Body of pancreas (tissue), 4 donors: ENCODE measurements around the gene CCDC146. TPM values are rescaled to one million over a fixed set of nuclear protein-coding genes. Genes with fewer than 3 reads are reported as not detected.

Experiments used
- ATAC-seq: fragments of 150-250 bp; one replicate; pipeline ENCODE4 v1.9.1; 2016
- DNase-seq, 4 donors: peaks; one replicate each; pipeline ENCODE4 v3.0.0-alpha.2; 2019
- H3K27ac ChIP-seq, 4 donors: fragments of 200-600 bp; sonication (generic); 1 replicate in 3 of 4; 2 replicates in 1 of 4; pipeline versions ENCODE4 v1.5.1 to v1.6.1; 2016 to 2019; ENCODE audit warnings: mild to moderate bottlenecking in 1 of 4, mixed read lengths in 1 of 4, moderate library complexity in 1 of 4
- H3K27me3 ChIP-seq, 2 donors: fragments of 200-600 bp; sonication (generic); one replicate each; pipeline ENCODE4 v1.6.0; 2016; ENCODE audit warnings: mild to moderate bottlenecking in 1 of 2
- H3K36me3 ChIP-seq, 2 donors: fragments of 200-600 bp; sonication (generic); replicated peaks in 1 of 2; 2 replicates each; pipeline ENCODE4 v1.5.1; 2016; ENCODE audit warnings: low read depth in 2 of 2; ENCODE audit not compliant: insufficient read depth in 1 of 2
- H3K4me1 ChIP-seq: fragments of 200-600 bp; sonication (generic); one replicate; pipeline ENCODE4 v1.6.0; 2016
- H3K4me3 ChIP-seq, 2 donors: fragments of 200-600 bp; sonication (generic); 1 replicate in 1 of 2; 2 replicates in 1 of 2; pipeline ENCODE4 v1.5.1; 2016 to 2019
- H3K9me3 ChIP-seq, 3 donors: fragments of 200-600 bp; sonication (generic); 1 replicate in 2 of 3; 2 replicates in 1 of 3; pipeline ENCODE4 v1.5.1; 2016
- CTCF ChIP-seq, 7 experiments: fragments of 450-650 bp in 4 of 7; fragments of 200-600 bp in 3 of 7; sonication (generic) in 3 of 7; IDR thresholded peaks; one replicate each; pipeline ENCODE4 v1.5.1; 2016 to 2019; ENCODE audit warnings: antibody characterized with exemption in 7 of 7
- POLR2A ChIP-seq, 3 donors: fragments of 450-650 bp; IDR thresholded peaks; one replicate each; pipeline ENCODE4 v1.6.1; 2016; ENCODE audit warnings: antibody characterized with exemption in 3 of 3, mild to moderate bottlenecking in 2 of 3
- WGBS, 2 donors: methylation state at CpG; one replicate each; pipeline ENCODE4 v1.1.5; 2017; 5-methylcytosine and 5-hydroxymethylcytosine counted together
- intact Hi-C: fragments of 100-400 bp; cut with DNase I; formaldehyde crosslinking; loops from one replicate; pipeline ENCODE4 v1.15.1; 2023
- total RNA-seq, 2 donors: library from RNA; depleted of rRNA; stranded (reverse); fragments of >200 nt; gene quantifications; one replicate each; pipeline ENCODE4 v1.1.0, GENCODE V29; 2016

CCDC146 gene
- total RNA-seq, 2 donors from 2014 or later = 3.3 to 7.5 TPM

- TF ChIP-seq CTCF (IDR thresholded peaks at IDR 0.05) = no peak
- 68% methylated on average over 2 of the region's 2 CpGs for WGBS, 2 donors
- ATAC-seq (no peak), DNase-seq (no peak)
- H3K27me3 ChIP-seq = no peaks in the 10 kb centered on the region
- intact Hi-C loops = no loop called here
- no peak overlapping the region for H3K27ac ChIP-seq
- peaks cover 5% of the 10 kb centered on the region for H3K4me1 ChIP-seq
- H3K36me3 ChIP-seq = no peaks in the 10 kb centered on the region
- H3K4me3 ChIP-seq = no peak overlapping the region
- H3K9me3 ChIP-seq = no peaks in the 10 kb centered on the region
Observed at GRCh38 chr7:77242554-77242953, 120.1 kb downstream of the CCDC146 start.

GRCh38 chr7:77244222-77244934 lies 122.0 kb downstream of the CCDC146 start:
- Histone ChIP-seq H3K36me3 (no peaks in the 10 kb centered on the region), H3K27ac (no peak overlapping the region), H3K27me3 (no peaks in the 10 kb centered on the region), H3K4me1 (peaks cover 5% of the 10 kb centered on the region), H3K9me3 (no peaks in the 10 kb centered on the region), H3K4me3 (no peak overlapping the region)
- 79 to 86% methylated on average over 6 of the region's 6 CpGs for WGBS, 2 donors
- TF ChIP-seq POLR2A (IDR thresholded peaks at IDR 0.05) (no peak), CTCF (IDR thresholded peaks at IDR 0.05) (no peak)
- ATAC-seq (no peak), DNase-seq (no peak)
- intact Hi-C loops = no loop called here

GRCh38 chr7:77245015-77245755 lies 122.8 kb downstream of the CCDC146 start:
- H3K27ac ChIP-seq = peak overlapping the region in 2 of 4 donors; percentile 6 to 7
- DNase-seq = peak in 2 of 4 donors; percentile 37 to 45
- intact Hi-C loops = no loop called here

GRCh38 chr7:77246026-77246640 lies 123.7 kb downstream of the CCDC146 start:
- no peak for DNase-seq
- ATAC-seq = no peak
- 72 to 84% methylated on average over 5 of the region's 5 CpGs for WGBS, 2 donors
- peak overlapping the region in 2 of 4 donors; percentile 7 to 15 for H3K27ac ChIP-seq
- no peak overlapping the region for H3K4me3 ChIP-seq
- intact Hi-C loops = no loop called here
- H3K4me1 ChIP-seq = peaks cover 5% of the 10 kb centered on the region
- TF ChIP-seq POLR2A (IDR thresholded peaks at IDR 0.05) (no peak), CTCF (IDR thresholded peaks at IDR 0.05) (no peak)
- H3K27me3 ChIP-seq = no peaks in the 10 kb centered on the region
- H3K9me3 ChIP-seq = no peaks in the 10 kb centered on the region
- H3K36me3 ChIP-seq = no peaks in the 10 kb centered on the region

More at GRCh38 chr7:77245015-77245755, 122.8 kb downstream of the CCDC146 start:
- 19 to 26% methylated on average over 7 of the region's 7 CpGs for WGBS, 2 donors
- Histone ChIP-seq H3K27me3 (no peaks in the 10 kb centered on the region), H3K36me3 (no peaks in the 10 kb centered on the region), H3K9me3 (no peaks in the 10 kb centered on the region), H3K4me1 (peaks cover 5% of the 10 kb centered on the region), H3K4me3 (no peak overlapping the region)
- ATAC-seq = peak; percentile 45
- TF ChIP-seq CTCF (IDR thresholded peaks at IDR 0.05) (no peak), POLR2A (IDR thresholded peaks at IDR 0.05) (no peak)
